WTC11 (cell line): Measurements from ENCODE around the gene MTHFD1L. TPM values are rescaled to one million over a fixed set of nuclear protein-coding genes. Genes with fewer than 3 reads are reported as not detected.
"Not testable (repeated sequence)": the region's sequence is repeated elsewhere in the genome, so short reads cannot be mapped to it uniquely, and the experiment has no call there.

Experiments
- ATAC-seq: fragments of 200-7000 bp; cut with Tn5 transposase; 2 replicates; pipeline ENCODE4 v1.10.0; 2021; ENCODE audit warnings: mild to moderate bottlenecking, moderate library complexity
- CTCF ChIA-PET: fragments of 300-600 bp; sonication (Branson Sonifier 250); formaldehyde crosslinking; loops from one replicate; lab custom pipeline; 2021; ENCODE audit warnings: antibody characterized with exemption; lab: Charles Lee
- POLR2A ChIA-PET: fragments of 350-600 bp; sonication (Branson Sonifier 250); formaldehyde crosslinking; loops from one replicate; lab custom pipeline; 2021; ENCODE audit warnings: antibody characterized with exemption; lab: Charles Lee
- DNase-seq: peaks from one replicate; pipeline ENCODE4 v3.0.0; 2021; ENCODE audit warnings: low spot score
- H3K27ac Mint-ChIP-seq: 2 replicates; pipeline ENCODE4 v1.8.0; 2021; ENCODE audit warnings: mixed read lengths
- H3K27me3 Mint-ChIP-seq: 2 replicates; pipeline ENCODE4 v1.8.0; 2021; ENCODE audit warnings: low read depth, mild to moderate bottlenecking, moderate library complexity, mixed read lengths
- H3K36me3 Mint-ChIP-seq: 2 replicates; pipeline ENCODE4 v1.8.0; 2021; ENCODE audit warnings: mixed read lengths
- H3K4me1 Mint-ChIP-seq: 2 replicates; pipeline ENCODE4 v1.8.0; 2022; ENCODE audit warnings: mixed read lengths
- H3K4me3 Mint-ChIP-seq: 2 replicates; pipeline ENCODE4 v1.8.0; 2021; ENCODE audit warnings: mild to moderate bottlenecking, moderate library complexity, mixed read lengths
- H3K9me3 Mint-ChIP-seq: 2 replicates; pipeline ENCODE4 v1.8.0; 2021; ENCODE audit warnings: mixed read lengths
- GABPB1 ChIP-seq: sonication (generic); formaldehyde crosslinking; IDR thresholded peaks from 2 replicates; pipeline ENCODE4 v1.8.1; 2023; ENCODE audit warnings: mild to moderate bottlenecking, missing genetic modification reagents
- JAZF1 ChIP-seq: fragments of 250-450 bp; sonication (Bioruptor Pico); IDR thresholded peaks from 2 replicates; pipeline ENCODE4 v1.9.0; 2021; ENCODE audit warnings: moderate library complexity, mild to moderate bottlenecking, inconsistent platforms
- MYBL2 ChIP-seq: sonication (generic); formaldehyde crosslinking; IDR thresholded peaks from 2 replicates; pipeline ENCODE4 v1.8.1; 2023; ENCODE audit warnings: mild to moderate bottlenecking, moderate library complexity, missing genetic modification reagents
- NFE2L1 ChIP-seq: sonication (generic); formaldehyde crosslinking; IDR thresholded peaks from 2 replicates; pipeline ENCODE4 v1.8.1; 2023; ENCODE audit warnings: missing genetic modification reagents
- NR2C2 ChIP-seq: sonication (generic); formaldehyde crosslinking; IDR thresholded peaks from 2 replicates; pipeline ENCODE4 v1.8.0; 2022; ENCODE audit warnings: mild to moderate bottlenecking, missing genetic modification reagents
- STAT6 ChIP-seq: sonication (generic); formaldehyde crosslinking; conservative IDR thresholded peaks from 2 replicates; pipeline ENCODE4 v1.8.1; 2023; ENCODE audit warnings: mild to moderate bottlenecking, low read depth, missing genetic modification reagents, moderate library complexity
- TEAD1 ChIP-seq: sonication (generic); formaldehyde crosslinking; IDR thresholded peaks from 2 replicates; pipeline ENCODE4 v1.8.0; 2022; ENCODE audit warnings: mild to moderate bottlenecking, missing genetic modification reagents
- TEAD4 ChIP-seq: sonication (generic); formaldehyde crosslinking; IDR thresholded peaks from 2 replicates; pipeline ENCODE4 v1.8.0; 2022; ENCODE audit warnings: mild to moderate bottlenecking, missing genetic modification reagents
- ZNF121 ChIP-seq: sonication (generic); formaldehyde crosslinking; IDR thresholded peaks from 2 replicates; pipeline ENCODE4 v1.8.0; 2023; ENCODE audit warnings: missing genetic modification reagents
- ZNF138 ChIP-seq: sonication (generic); formaldehyde crosslinking; conservative IDR thresholded peaks from 2 replicates; pipeline ENCODE4 v1.8.1; 2022; ENCODE audit warnings: mild to moderate bottlenecking, moderate library complexity, missing genetic modification reagents
- ZNF263 ChIP-seq: sonication (generic); formaldehyde crosslinking; IDR thresholded peaks from 2 replicates; pipeline ENCODE4 v1.8.1; 2022; ENCODE audit warnings: low read depth, mild to moderate bottlenecking, moderate library complexity, missing genetic modification reagents
- ZNF425 ChIP-seq: fragments of 250-450 bp; sonication (Bioruptor Pico); conservative IDR thresholded peaks from 2 replicates; pipeline ENCODE4 v1.9.0; 2021; ENCODE audit warnings: mild to moderate bottlenecking
- ZNF671 ChIP-seq: fragments of 250-450 bp; sonication (Bioruptor Pico); IDR thresholded peaks from 2 replicates; pipeline ENCODE4 v1.8.0; 2021; ENCODE audit warnings: mild to moderate bottlenecking
- total RNA-seq: library from RNA; stranded (reverse); gene quantifications from 3 replicates; pipeline ENCODE4 v1.2.3, GENCODE V29; 2021
- TF ChIP-seq, protein P1 (sequence below): sonication (generic); formaldehyde crosslinking; IDR thresholded peaks from 2 replicates; pipeline ENCODE4 v1.8.0; 2022; ENCODE audit warnings: missing genetic modification reagents
- TF ChIP-seq, protein P2 (sequence below): sonication (generic); formaldehyde crosslinking; IDR thresholded peaks from 2 replicates; pipeline ENCODE4 v1.8.0; 2022; ENCODE audit warnings: mild to moderate bottlenecking, missing genetic modification reagents

The MTHFD1L gene
- total RNA-seq, 1 experiment from 2014 or later: 104 TPM

DNA sequence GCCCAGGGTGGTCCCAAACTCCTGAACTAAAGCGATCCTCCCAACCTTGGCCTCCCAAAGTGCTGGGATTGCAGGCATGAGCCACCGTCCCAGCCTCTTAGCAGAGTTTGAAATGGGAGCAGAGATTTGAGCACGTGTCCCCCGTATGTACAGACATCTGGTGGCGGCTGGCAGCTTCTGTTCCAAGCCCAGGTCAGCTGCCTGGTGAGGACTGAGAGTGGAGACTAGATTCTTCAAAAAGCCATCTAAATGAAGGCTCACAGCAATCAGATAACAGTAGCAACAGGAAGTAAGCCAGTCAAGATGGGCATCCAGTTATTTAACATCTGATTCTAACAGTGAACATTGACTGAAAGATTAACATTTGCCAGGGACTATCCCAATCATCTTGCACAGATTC lies 246.2 kb downstream of the MTHFD1L start:
- ATAC-seq (no peak), DNase-seq (no peak)
- ChIA-PET CTCF (interaction anchor here (1.5 kb wide), 1 partner anchor 213 kb away, joined by 5 read pairs; no protein-coding TSS in a partner anchor), POLR2A (no interaction called here)
- Mint-ChIP-seq H3K4me1 (peaks cover 15% of the 10 kb centered on the region), H3K27ac (no peak overlapping the region), H3K27me3 (no peaks in the 10 kb centered on the region), H3K36me3 (no peaks in the 10 kb centered on the region), H3K9me3 (no peaks in the 10 kb centered on the region), H3K4me3 (no peak overlapping the region)
- no peak for TF ChIP-seq ZNF425 (CRISPR knock-in tag)
- TF ChIP-seq JAZF1 (CRISPR knock-in tag): no peak
- no peak for TF ChIP-seq STAT6 (CRISPR knock-in tag)
- no peak for TF ChIP-seq ZNF138 (CRISPR knock-in tag)
- no peak for TF ChIP-seq GABPB1 (CRISPR knock-in tag)
- no peak for TF ChIP-seq NR2C2

DNA sequence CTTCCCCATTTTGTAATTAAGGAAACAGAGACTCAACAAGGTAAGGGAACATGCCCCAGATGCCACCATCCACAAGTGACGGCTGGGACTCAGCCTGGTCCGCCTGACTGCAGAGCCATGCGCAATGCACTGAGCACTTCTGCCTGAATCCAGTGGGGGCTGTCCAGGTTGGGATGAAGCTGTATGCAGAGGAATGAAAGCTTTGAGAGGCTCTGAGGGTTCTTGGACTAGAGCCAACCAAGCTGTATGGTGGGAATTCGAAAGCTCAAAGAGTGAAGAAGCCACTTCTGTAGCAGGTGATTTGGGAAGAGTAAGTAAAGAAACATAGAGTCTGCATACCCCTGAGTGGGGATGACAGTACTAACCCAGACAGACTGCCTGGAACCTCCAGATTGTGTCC lies 246.6 kb downstream of the MTHFD1L start:
- no peak for ATAC-seq
- TF ChIP-seq, protein P1, sequence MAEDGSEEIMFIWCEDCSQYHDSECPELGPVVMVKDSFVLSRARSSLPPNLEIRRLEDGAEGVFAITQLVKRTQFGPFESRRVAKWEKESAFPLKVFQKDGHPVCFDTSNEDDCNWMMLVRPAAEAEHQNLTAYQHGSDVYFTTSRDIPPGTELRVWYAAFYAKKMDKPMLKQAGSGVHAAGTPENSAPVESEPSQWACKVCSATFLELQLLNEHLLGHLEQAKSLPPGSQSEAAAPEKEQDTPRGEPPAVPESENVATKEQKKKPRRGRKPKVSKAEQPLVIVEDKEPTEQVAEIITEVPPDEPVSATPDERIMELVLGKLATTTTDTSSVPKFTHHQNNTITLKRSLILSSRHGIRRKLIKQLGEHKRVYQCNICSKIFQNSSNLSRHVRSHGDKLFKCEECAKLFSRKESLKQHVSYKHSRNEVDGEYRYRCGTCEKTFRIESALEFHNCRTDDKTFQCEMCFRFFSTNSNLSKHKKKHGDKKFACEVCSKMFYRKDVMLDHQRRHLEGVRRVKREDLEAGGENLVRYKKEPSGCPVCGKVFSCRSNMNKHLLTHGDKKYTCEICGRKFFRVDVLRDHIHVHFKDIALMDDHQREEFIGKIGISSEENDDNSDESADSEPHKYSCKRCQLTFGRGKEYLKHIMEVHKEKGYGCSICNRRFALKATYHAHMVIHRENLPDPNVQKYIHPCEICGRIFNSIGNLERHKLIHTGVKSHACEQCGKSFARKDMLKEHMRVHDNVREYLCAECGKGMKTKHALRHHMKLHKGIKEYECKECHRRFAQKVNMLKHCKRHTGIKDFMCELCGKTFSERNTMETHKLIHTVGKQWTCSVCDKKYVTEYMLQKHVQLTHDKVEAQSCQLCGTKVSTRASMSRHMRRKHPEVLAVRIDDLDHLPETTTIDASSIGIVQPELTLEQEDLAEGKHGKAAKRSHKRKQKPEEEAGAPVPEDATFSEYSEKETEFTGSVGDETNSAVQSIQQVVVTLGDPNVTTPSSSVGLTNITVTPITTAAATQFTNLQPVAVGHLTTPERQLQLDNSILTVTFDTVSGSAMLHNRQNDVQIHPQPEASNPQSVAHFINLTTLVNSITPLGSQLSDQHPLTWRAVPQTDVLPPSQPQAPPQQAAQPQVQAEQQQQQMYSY (CRISPR knock-in tag): no peak
- TF ChIP-seq NFE2L1 (CRISPR knock-in tag) (no peak), MYBL2 (CRISPR knock-in tag) (no peak), ZNF671 (CRISPR knock-in tag) (no peak), ZNF121 (CRISPR knock-in tag) (no peak), TEAD4 (CRISPR knock-in tag) (no peak), ZNF263 (CRISPR knock-in tag) (no peak), TEAD1 (CRISPR knock-in tag) (no peak)
- TF ChIP-seq, protein P2, sequence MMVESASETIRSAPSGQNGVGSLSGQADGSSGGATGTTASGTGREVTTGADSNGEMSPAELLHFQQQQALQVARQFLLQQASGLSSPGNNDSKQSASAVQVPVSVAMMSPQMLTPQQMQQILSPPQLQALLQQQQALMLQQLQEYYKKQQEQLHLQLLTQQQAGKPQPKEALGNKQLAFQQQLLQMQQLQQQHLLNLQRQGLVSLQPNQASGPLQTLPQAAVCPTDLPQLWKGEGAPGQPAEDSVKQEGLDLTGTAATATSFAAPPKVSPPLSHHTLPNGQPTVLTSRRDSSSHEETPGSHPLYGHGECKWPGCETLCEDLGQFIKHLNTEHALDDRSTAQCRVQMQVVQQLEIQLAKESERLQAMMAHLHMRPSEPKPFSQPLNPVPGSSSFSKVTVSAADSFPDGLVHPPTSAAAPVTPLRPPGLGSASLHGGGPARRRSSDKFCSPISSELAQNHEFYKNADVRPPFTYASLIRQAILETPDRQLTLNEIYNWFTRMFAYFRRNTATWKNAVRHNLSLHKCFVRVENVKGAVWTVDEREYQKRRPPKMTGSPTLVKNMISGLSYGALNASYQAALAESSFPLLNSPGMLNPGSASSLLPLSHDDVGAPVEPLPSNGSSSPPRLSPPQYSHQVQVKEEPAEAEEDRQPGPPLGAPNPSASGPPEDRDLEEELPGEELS (CRISPR knock-in tag): no peak
- DNase-seq: no peak
- ChIA-PET CTCF (interaction anchor here (0.7 to 1.5 kb wide), 2 partner anchors 212 to 223 kb away, joined by 3 to 5 read pairs; no protein-coding TSS in a partner anchor), POLR2A (no interaction called here)
- H3K4me3 Mint-ChIP-seq: no peak overlapping the region
- no peaks in the 10 kb centered on the region for H3K27me3 Mint-ChIP-seq
- H3K9me3 Mint-ChIP-seq: no peaks in the 10 kb centered on the region
- no peak overlapping the region for H3K27ac Mint-ChIP-seq
- H3K36me3 Mint-ChIP-seq: no peaks in the 10 kb centered on the region
- peaks cover 15% of the 10 kb centered on the region for H3K4me1 Mint-ChIP-seq

- H3K27me3 Mint-ChIP-seq, ATAC-seq, H3K9me3 Mint-ChIP-seq, H3K4me3 Mint-ChIP-seq, H3K36me3 Mint-ChIP-seq, POLR2A ChIA-PET, H3K27ac Mint-ChIP-seq, DNase-seq: not testable (repeated sequence)
- CTCF ChIA-PET: interaction anchor here (0.7 kb wide), 1 partner anchor 222 kb away, joined by 3 read pairs; no protein-coding TSS in a partner anchor
- peaks cover 11% of the 10 kb centered on the region for H3K4me1 Mint-ChIP-seq
These were observed 247.4 kb downstream of the MTHFD1L start for GRCh38 chr6:151112884-151113283.
